GM13976 (cell line): ENCODE data around the gene ARHGAP28.

Experiments used
- DNase-seq: peaks from one replicate; pipeline ENCODE4 v3.0.0; 2012; ENCODE audit warnings: low spot score
- CTCF ChIP-seq: IDR thresholded peaks from 2 replicates; pipeline ENCODE4 v1.5.1; 2012; ENCODE audit warnings: borderline replicate concordance, mild to moderate bottlenecking; ENCODE audit not compliant: insufficient read depth; ENCODE audit errors: extremely low read depth, missing control alignments, control extremely low read depth
- in situ Hi-C: fragments of 300-500 bp; cut with MboI; formaldehyde crosslinking; loops from one replicate; pipeline ENCODE4 v1.12.0; 2022; ENCODE audit warnings: low sequenced_read_pairs, mixed read lengths, inconsistent platforms; ENCODE audit not compliant: unreplicated experiment

ARHGAP28 gene

DNA sequence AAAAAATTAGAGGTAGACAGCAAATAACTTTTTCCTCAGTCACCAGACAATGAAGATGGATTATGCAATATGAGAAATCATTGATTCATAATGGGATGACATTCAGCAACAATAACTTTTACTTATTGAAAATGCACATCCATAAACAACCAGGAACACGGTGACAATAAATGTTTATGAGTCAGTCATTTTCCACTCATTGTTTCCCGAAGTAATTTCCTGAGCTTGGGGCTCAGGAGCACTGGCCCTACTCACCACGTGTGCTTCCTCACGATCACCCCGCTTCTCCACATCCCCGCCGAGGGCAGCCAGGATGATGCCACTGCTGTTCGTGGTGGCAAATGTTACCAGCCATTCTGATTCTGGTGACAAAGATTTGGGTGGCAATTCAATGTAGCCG, 231.8 kb downstream of the ARHGAP28 start:
- no peak for TF ChIP-seq CTCF
- in situ Hi-C loops: no loop called here
- DNase-seq: no peak

- DNase-seq: no peak
- TF ChIP-seq CTCF: no peak
- in situ Hi-C loops: no loop called here
Measured at GRCh38 chr18:6962571-6963451, 233.3 kb downstream of the ARHGAP28 start.

DNA sequence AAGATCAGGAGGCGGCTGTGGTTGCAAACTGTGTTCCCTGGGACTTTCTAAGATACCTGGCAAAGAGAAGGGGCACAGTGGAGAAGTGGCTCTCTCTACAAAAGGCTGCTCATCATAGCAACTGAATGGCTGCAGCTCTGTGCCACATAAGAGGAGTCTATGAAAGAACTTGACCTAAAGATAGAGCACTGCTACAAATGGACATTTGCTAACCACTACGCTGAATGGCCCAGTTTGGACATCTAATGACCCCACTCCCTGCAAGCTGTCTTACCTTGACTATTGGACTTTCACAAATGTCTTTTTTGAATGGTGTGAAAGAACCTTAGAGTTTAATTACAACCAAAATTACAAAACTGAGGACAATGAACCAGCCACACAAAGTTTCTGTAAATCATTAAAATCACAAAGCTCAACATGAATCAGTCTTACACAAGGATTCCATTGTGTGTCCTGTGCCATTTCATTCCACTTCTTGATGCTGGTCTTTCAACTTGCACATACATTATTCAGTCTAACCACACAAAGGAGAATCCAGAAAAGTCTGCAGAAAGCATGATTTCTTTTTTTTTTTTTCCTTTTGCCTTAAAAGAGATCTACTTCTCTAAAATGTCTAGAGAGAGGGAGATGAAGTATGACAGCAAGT, 234.1 kb downstream of the ARHGAP28 start:
- no peak for TF ChIP-seq CTCF
- in situ Hi-C loops: no loop called here
- DNase-seq: no peak
